ENCODE data around the gene TADA2A. TPM values are rescaled to one million over a fixed set of nuclear protein-coding genes. Genes with fewer than 3 reads are reported as not detected.

The TADA2A gene
- total RNA-seq, 1 experiment from 2014 or later = 24.6 TPM

Other genes starting within 250 kb of the TADA2A start
- gene C17orf78, start 30.9 kb upstream of the TADA2A start, total RNA-seq (2021; ENCODE audit: unreplicated experiment) = not detected
- gene ACACA, start 50 bp upstream of the TADA2A start, total RNA-seq (2021; ENCODE audit: unreplicated experiment) = 161 TPM
- 27.6 TPM for gene DUSP14, start 83.0 kb downstream of the TADA2A start, total RNA-seq (2021; ENCODE audit: unreplicated experiment)
- gene SYNRG, start 202.5 kb downstream of the TADA2A start, total RNA-seq (2021; ENCODE audit: unreplicated experiment) = 23.8 TPM
- gene DDX52, start 236.6 kb downstream of the TADA2A start, total RNA-seq (2021; ENCODE audit: unreplicated experiment) = 45.4 TPM